ENCODE results near the gene GK. TPM values are rescaled to one million over a fixed set of nuclear protein-coding genes. Genes with fewer than 3 reads are reported as not detected.

Gene GK
- total and polyA plus RNA-seq, 2 donors (not counting 1 experiment from before 2014, with no cell fraction given) = 4.8 to 10.2 TPM

DNA sequence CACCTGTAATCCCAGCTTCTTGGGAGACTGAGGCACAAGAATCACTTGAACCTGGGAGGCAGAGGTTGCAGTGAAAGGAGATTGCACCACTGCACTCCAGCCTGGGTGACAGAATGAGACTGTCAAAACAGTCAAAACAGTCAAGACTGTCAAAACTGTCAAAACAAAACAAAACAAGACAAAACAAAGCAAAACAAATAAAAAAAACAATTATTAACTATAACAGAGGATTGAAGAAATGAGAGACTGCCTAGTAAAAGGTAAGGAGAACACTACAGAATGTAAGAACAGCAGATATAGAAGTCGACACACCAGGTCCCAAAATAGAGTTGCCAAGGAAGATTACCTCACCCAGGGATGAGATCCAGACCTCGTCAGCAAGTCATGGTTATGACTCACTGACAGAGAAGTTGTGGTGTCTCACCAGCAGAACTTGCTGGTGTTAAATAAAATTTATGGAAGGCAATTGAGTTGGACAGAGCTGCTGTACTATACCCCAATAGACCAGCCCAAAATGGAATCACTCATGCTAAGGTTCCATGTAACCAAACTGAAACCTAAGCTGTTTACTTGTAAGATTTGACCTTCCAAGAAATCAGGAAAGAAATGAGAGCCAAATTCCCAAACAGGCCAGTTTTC, 32.1 kb upstream of the GK start:
- ATAC-seq (ENCODE audit: low read depth) (no peak), DNase-seq (no peak)
- WGBS (ENCODE audit: insufficient coverage) = 60% methylated on average over 1 of the region's 2 CpGs
- H4K20me1 ChIP-seq (ENCODE audit: control insufficient read depth, insufficient read depth, low read length, poor library complexity, severe bottlenecking) = no peaks in the 10 kb centered on the region
- POLR2A ChIA-PET = no interaction called here
- H3K9ac ChIP-seq (ENCODE audit: low read length) = no peak overlapping the region
- H3K27me3 ChIP-seq (replicated peaks in 1 of 4; ENCODE audit: control extremely low read depth in 1 of 4, control insufficient read depth in 3 of 4, insufficient read depth in 4 of 4, low read length in 3 of 4) = no peaks in the 10 kb centered on the region
- H2AFZ ChIP-seq (ENCODE audit: insufficient read depth, low read depth, low read length, poor library complexity, severe bottlenecking) = no peak overlapping the region
- H3K4me1 ChIP-seq (ENCODE audit: control insufficient read depth in 2 of 2, insufficient read depth in 2 of 2, low read length in 2 of 2) = no peaks in the 10 kb centered on the region
- Mint-ChIP-seq H3K4me3 (no peak overlapping the region), H3K27me3 (no peaks in the 10 kb centered on the region), H3K27ac (no peak overlapping the region), H3K4me1 (peaks cover 2% of the 10 kb centered on the region), H3K9me3 (ENCODE audit: insufficient read depth) (no peaks in the 10 kb centered on the region)
- intact Hi-C loops (cut with micrococcal nuclease) = no loop called here
- CTCF ChIA-PET = no interaction called here
- no peak overlapping the region for H3K4me3 ChIP-seq (ENCODE audit: control extremely low read depth in 1 of 5, extremely low read depth in 1 of 5, insufficient read depth in 1 of 5, low read depth in 2 of 5, low read length in 4 of 5)
- H3K9me3 ChIP-seq (ENCODE audit: control extremely low read depth in 1 of 3, control insufficient read depth in 2 of 3, insufficient read depth in 1 of 3, low read length in 2 of 3) = peaks cover 0 to 8% (median 6%) of the 10 kb centered on the region in 3 donors
- H3K4me2 ChIP-seq (replicated peaks; ENCODE audit: low read depth, low read length, poor library complexity, severe bottlenecking) = no peak overlapping the region
- no peaks in the 10 kb centered on the region for H3K79me2 ChIP-seq (ENCODE audit: control insufficient read depth, insufficient read depth, low read length)
- TF ChIP-seq, protein P1, sequence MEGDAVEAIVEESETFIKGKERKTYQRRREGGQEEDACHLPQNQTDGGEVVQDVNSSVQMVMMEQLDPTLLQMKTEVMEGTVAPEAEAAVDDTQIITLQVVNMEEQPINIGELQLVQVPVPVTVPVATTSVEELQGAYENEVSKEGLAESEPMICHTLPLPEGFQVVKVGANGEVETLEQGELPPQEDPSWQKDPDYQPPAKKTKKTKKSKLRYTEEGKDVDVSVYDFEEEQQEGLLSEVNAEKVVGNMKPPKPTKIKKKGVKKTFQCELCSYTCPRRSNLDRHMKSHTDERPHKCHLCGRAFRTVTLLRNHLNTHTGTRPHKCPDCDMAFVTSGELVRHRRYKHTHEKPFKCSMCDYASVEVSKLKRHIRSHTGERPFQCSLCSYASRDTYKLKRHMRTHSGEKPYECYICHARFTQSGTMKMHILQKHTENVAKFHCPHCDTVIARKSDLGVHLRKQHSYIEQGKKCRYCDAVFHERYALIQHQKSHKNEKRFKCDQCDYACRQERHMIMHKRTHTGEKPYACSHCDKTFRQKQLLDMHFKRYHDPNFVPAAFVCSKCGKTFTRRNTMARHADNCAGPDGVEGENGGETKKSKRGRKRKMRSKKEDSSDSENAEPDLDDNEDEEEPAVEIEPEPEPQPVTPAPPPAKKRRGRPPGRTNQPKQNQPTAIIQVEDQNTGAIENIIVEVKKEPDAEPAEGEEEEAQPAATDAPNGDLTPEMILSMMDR (IDR thresholded peaks at IDR 0.05) = no peak
- TF ChIP-seq EZH2 (IDR thresholded peaks at IDR 0.05; ENCODE audit: borderline replicate concordance, insufficient read depth, low read depth, low read length, poor library complexity, severe bottlenecking) = no peak
- H3K27ac ChIP-seq (ENCODE audit: low read length in 2 of 2) = no peak overlapping the region
- no peaks in the 10 kb centered on the region for H3K36me3 ChIP-seq (replicated peaks in 1 of 2; ENCODE audit: control extremely low read depth in 1 of 2, control insufficient read depth in 1 of 2, extremely low read depth in 1 of 2, insufficient read depth in 2 of 2, low read length in 1 of 2)

DNA sequence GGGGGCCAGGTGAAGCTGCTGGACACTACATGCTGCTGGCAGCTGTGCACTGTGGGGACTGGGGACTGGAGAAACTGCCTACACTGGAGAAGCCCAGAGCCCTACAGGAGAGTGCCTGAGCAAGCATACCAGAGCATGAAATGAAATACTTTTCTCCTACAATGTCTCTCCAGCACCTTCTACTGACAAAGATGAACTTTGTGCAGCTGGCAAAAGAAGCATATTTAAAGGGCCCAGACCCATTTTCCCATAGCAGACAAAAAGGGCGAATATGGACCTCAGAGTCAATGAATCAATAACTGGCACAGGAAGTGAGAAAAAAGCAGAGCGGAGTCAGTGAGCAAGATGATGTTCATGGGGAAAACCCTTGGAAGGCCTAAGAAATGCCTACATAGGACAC, 30.9 kb upstream of the GK start:
- ATAC-seq (ENCODE audit: low read depth) = no peak
- intact Hi-C loops (cut with micrococcal nuclease) = no loop called here
- Histone ChIP-seq H3K36me3 (replicated peaks in 1 of 2; ENCODE audit: control extremely low read depth in 1 of 2, control insufficient read depth in 1 of 2, extremely low read depth in 1 of 2, insufficient read depth in 2 of 2, low read length in 1 of 2) (no peaks in the 10 kb centered on the region), H3K4me2 (replicated peaks; ENCODE audit: low read depth, low read length, poor library complexity, severe bottlenecking) (no peak overlapping the region), H3K9me3 (ENCODE audit: control extremely low read depth in 1 of 3, control insufficient read depth in 2 of 3, insufficient read depth in 1 of 3, low read length in 2 of 3) (peaks cover 0 to 8% (median 6%) of the 10 kb centered on the region in 3 donors), H3K27ac (ENCODE audit: low read length in 2 of 2) (no peak overlapping the region), H3K79me2 (ENCODE audit: control insufficient read depth, insufficient read depth, low read length) (no peaks in the 10 kb centered on the region), H4K20me1 (ENCODE audit: control insufficient read depth, insufficient read depth, low read length, poor library complexity, severe bottlenecking) (no peaks in the 10 kb centered on the region), H3K9ac (ENCODE audit: low read length) (no peak overlapping the region), H3K4me3 (ENCODE audit: control extremely low read depth in 1 of 5, extremely low read depth in 1 of 5, insufficient read depth in 1 of 5, low read depth in 2 of 5, low read length in 4 of 5) (no peak overlapping the region), H2AFZ (ENCODE audit: insufficient read depth, low read depth, low read length, poor library complexity, severe bottlenecking) (no peak overlapping the region), H3K4me1 (ENCODE audit: control insufficient read depth in 2 of 2, insufficient read depth in 2 of 2, low read length in 2 of 2) (no peaks in the 10 kb centered on the region), H3K27me3 (replicated peaks in 1 of 4; ENCODE audit: control extremely low read depth in 1 of 4, control insufficient read depth in 3 of 4, insufficient read depth in 4 of 4, low read length in 3 of 4) (no peaks in the 10 kb centered on the region)
- ChIA-PET POLR2A (no interaction called here), CTCF (no interaction called here)
- no peak for TF ChIP-seq EZH2 (IDR thresholded peaks at IDR 0.05; ENCODE audit: borderline replicate concordance, insufficient read depth, low read depth, low read length, poor library complexity, severe bottlenecking)
- TF ChIP-seq, protein P1 (IDR thresholded peaks at IDR 0.05) = no peak
- Mint-ChIP-seq H3K9me3 (ENCODE audit: insufficient read depth) (no peaks in the 10 kb centered on the region), H3K27ac (no peak overlapping the region), H3K4me1 (peaks cover 2% of the 10 kb centered on the region), H3K4me3 (no peak overlapping the region), H3K27me3 (no peaks in the 10 kb centered on the region)
- no peak for DNase-seq
- no CpG with 5 or more reads among the region's 2 CpGs for WGBS (ENCODE audit: insufficient coverage)

All from B cell (primary cell).